Measurements from ENCODE around the gene FLRT2.

FLRT2 gene

GRCh38 chr14:85607651-85608081, 77.7 kb downstream of the FLRT2 start:
- Histone ChIP-seq H3K9me3 (ENCODE audit: severe bottlenecking) (no peaks in the 10 kb centered on the region), H3K36me3 (ENCODE audit: low read depth) (no peaks in the 10 kb centered on the region), H3K27ac (ENCODE audit: poor library complexity, severe bottlenecking) (peak overlapping the region; percentile 92), H3K4me1 (ENCODE audit: insufficient read depth, poor library complexity, severe bottlenecking) (peaks cover 16% of the 10 kb centered on the region), H3K27me3 (ENCODE audit: insufficient read depth, poor library complexity, severe bottlenecking) (no peaks in the 10 kb centered on the region), H3K4me3 (ENCODE audit: severe bottlenecking) (no peak overlapping the region)
- TF ChIP-seq CTCF (IDR thresholded peaks at IDR 0.05; ENCODE audit: poor library complexity, severe bottlenecking), result no peak
- peak; percentile 98 for ATAC-seq (ENCODE audit: low read depth)
- DNase-seq (ENCODE audit: low spot score), result no peak

GRCh38 chr14:85613496-85613895, 83.6 kb downstream of the FLRT2 start:
- H3K27ac ChIP-seq (ENCODE audit: poor library complexity, severe bottlenecking), result no peak overlapping the region
- DNase-seq (ENCODE audit: low spot score), result no peak
- ATAC-seq (ENCODE audit: low read depth), result no peak
- H3K27me3 ChIP-seq (ENCODE audit: insufficient read depth, poor library complexity, severe bottlenecking), result no peaks in the 10 kb centered on the region
- H3K9me3 ChIP-seq (ENCODE audit: severe bottlenecking), result no peaks in the 10 kb centered on the region
- H3K36me3 ChIP-seq (ENCODE audit: low read depth), result no peaks in the 10 kb centered on the region
- peaks cover 8% of the 10 kb centered on the region for H3K4me1 ChIP-seq (ENCODE audit: insufficient read depth, poor library complexity, severe bottlenecking)
- H3K4me3 ChIP-seq (ENCODE audit: severe bottlenecking), result no peak overlapping the region
- TF ChIP-seq CTCF (IDR thresholded peaks at IDR 0.05; ENCODE audit: poor library complexity, severe bottlenecking), result no peak

GRCh38 chr14:85616386-85616885, 86.5 kb downstream of the FLRT2 start:
- Histone ChIP-seq H3K4me3 (ENCODE audit: severe bottlenecking) (no peak overlapping the region), H3K36me3 (ENCODE audit: low read depth) (no peaks in the 10 kb centered on the region; the same call in 1 of the 2 replicates), H3K27me3 (ENCODE audit: insufficient read depth, poor library complexity, severe bottlenecking) (no peaks in the 10 kb centered on the region), H3K4me1 (ENCODE audit: insufficient read depth, poor library complexity, severe bottlenecking) (peaks cover 7% of the 10 kb centered on the region), H3K9me3 (ENCODE audit: severe bottlenecking) (no peaks in the 10 kb centered on the region), H3K27ac (ENCODE audit: poor library complexity, severe bottlenecking) (no peak overlapping the region)
- no peak for DNase-seq (ENCODE audit: low spot score)
- no peak for ATAC-seq (ENCODE audit: low read depth)
- no peak for TF ChIP-seq CTCF (IDR thresholded peaks at IDR 0.05; ENCODE audit: poor library complexity, severe bottlenecking)

GRCh38 chr14:85616886-85617285, 86.9 kb downstream of the FLRT2 start:
- no peaks in the 10 kb centered on the region for H3K9me3 ChIP-seq (ENCODE audit: severe bottlenecking)
- no peaks in the 10 kb centered on the region; the same call in 1 of the 2 replicates for H3K36me3 ChIP-seq (ENCODE audit: low read depth)

More at GRCh38 chr14:85616886-85617285, 86.9 kb downstream of the FLRT2 start:
- Histone ChIP-seq H3K4me1 (ENCODE audit: insufficient read depth, poor library complexity, severe bottlenecking) (peaks cover 7% of the 10 kb centered on the region), H3K27ac (ENCODE audit: poor library complexity, severe bottlenecking) (no peak overlapping the region), H3K4me3 (ENCODE audit: severe bottlenecking) (no peak overlapping the region), H3K27me3 (ENCODE audit: insufficient read depth, poor library complexity, severe bottlenecking) (no peaks in the 10 kb centered on the region)
- ATAC-seq (ENCODE audit: low read depth) (no peak), DNase-seq (ENCODE audit: low spot score) (no peak)
- no peak for TF ChIP-seq CTCF (IDR thresholded peaks at IDR 0.05; ENCODE audit: poor library complexity, severe bottlenecking)
